GM12878 (cell line): ENCODE measurements around the gene STX7. TPM values are rescaled to one million over a fixed set of nuclear protein-coding genes. Genes with fewer than 3 reads are reported as not detected.
A peak's percentile ranks its signal among the peaks of the same experiment; 100 is the strongest.

Source experiments
- ASH2L ChIP-seq: fragments of 300-600, 200-600 bp; sonication (generic); IDR thresholded peaks from 2 replicates; pipeline ENCODE4 v1.6.1; 2017; ENCODE audit warnings: low read depth, mild to moderate bottlenecking, borderline replicate concordance
- BCL3 ChIP-seq: IDR thresholded peaks from 2 replicates; pipeline ENCODE4 v1.6.1; 2011; ENCODE audit warnings: borderline replicate concordance, low read depth, mild to moderate bottlenecking, moderate library complexity, low read length; ENCODE audit not compliant: insufficient read depth, poor library complexity, severe bottlenecking
- CREB1 ChIP-seq: IDR thresholded peaks from 2 replicates; pipeline ENCODE4 v1.6.1; 2012; ENCODE audit warnings: low read depth, mild to moderate bottlenecking, inconsistent platforms
- CREM ChIP-seq: IDR thresholded peaks from 2 replicates; pipeline ENCODE4 v1.6.1; 2014; ENCODE audit warnings: antibody characterized with exemption, low read depth
- HDAC2 ChIP-seq: fragments of 200-600 bp; sonication (generic); IDR thresholded peaks from 2 replicates; pipeline ENCODE4 v1.6.1; 2017
- HDGF ChIP-seq: fragments of 450-650 bp; IDR thresholded peaks from 2 replicates; pipeline ENCODE4 v1.6.1; 2016; ENCODE audit warnings: antibody characterized with exemption
- NBN ChIP-seq: fragments of 450-650 bp; IDR thresholded peaks from 2 replicates; pipeline ENCODE4 v1.6.1; 2016
- PAX5 ChIP-seq: IDR thresholded peaks from 2 replicates; pipeline ENCODE4 v1.6.1; 2011; ENCODE audit warnings: low read depth, low read length, borderline replicate concordance
- SIX5 ChIP-seq: IDR thresholded peaks from 2 replicates; pipeline ENCODE4 v1.6.1; 2011; ENCODE audit warnings: mild to moderate bottlenecking, low read depth, low read length, moderate library complexity; ENCODE audit not compliant: severe bottlenecking
- SP1 ChIP-seq: IDR thresholded peaks from one replicate; pipeline ENCODE4 v1.6.1; 2011; ENCODE audit warnings: low read depth, low read length
- YY1 ChIP-seq: IDR thresholded peaks from 2 replicates; pipeline ENCODE4 v1.6.1; 2011; ENCODE audit warnings: low read depth, mild to moderate bottlenecking, low read length
- polyA plus RNA-seq, 11 experiments: library from polyadenylated mRNA; depleted of rRNA in 4 of 11; unstranded in 6 of 11; stranded (reverse) in 5 of 11; fragments of >200 nt; fragmentation: Nextera tagmentation in 4 of 11; fragmentation: Illumina TruSeq in 1 of 11; extraction: Ambion mirVana in 4 of 11; extraction: Trizol in 1 of 11; gene quantifications; 1 replicate in 1 of 11; 2 replicates in 10 of 11; pipeline versions ENCODE4 v1.2.1 to v1.2.3, GENCODE V29; 2011 to 2016; ENCODE audit warnings: inconsistent platforms in 2 of 11, missing spikeins in 2 of 11, low read depth in 1 of 11
- total RNA-seq, 4 experiments: library from RNA; depleted of rRNA in 3 of 4; stranded (reverse); fragments of >200 nt in 3 of 4; fragmentation: Illumina TruSeq in 1 of 4; extraction: Trizol in 1 of 4; gene quantifications; 2 replicates each; pipeline versions ENCODE4 v1.2.1 to v1.2.3, GENCODE V29; 2013 to 2021
- TF ChIP-seq, protein P1 (sequence below): IDR thresholded peaks from 2 replicates; pipeline ENCODE4 v1.6.1; 2012; ENCODE audit warnings: improper control_type of control experiment, low read depth, low read length; ENCODE audit not compliant: insufficient replicate concordance
- TF ChIP-seq, protein P2 (sequence below): fragments of 450-650 bp; formaldehyde crosslinking; IDR thresholded peaks from 2 replicates; pipeline ENCODE4 v1.4.0; 2020; ENCODE audit warnings: mild to moderate bottlenecking, moderate library complexity
- TF ChIP-seq, protein P3 (sequence below): fragments of 450-650 bp; IDR thresholded peaks from 2 replicates; pipeline ENCODE4 v1.6.1; 2016; ENCODE audit warnings: mild to moderate bottlenecking
- TF ChIP-seq, protein P4 (sequence below): fragments of 450-650 bp; IDR thresholded peaks from 2 replicates; pipeline ENCODE4 v1.6.1; 2017; ENCODE audit warnings: antibody characterized with exemption, mild to moderate bottlenecking, moderate library complexity

Gene STX7
- total and polyA plus RNA-seq, 10 of the 15 experiments (the other 5 are each of a cell fraction or from before 2014, with no cell fraction given): 26.5 to 75.5 (median 51.3) TPM

DNA sequence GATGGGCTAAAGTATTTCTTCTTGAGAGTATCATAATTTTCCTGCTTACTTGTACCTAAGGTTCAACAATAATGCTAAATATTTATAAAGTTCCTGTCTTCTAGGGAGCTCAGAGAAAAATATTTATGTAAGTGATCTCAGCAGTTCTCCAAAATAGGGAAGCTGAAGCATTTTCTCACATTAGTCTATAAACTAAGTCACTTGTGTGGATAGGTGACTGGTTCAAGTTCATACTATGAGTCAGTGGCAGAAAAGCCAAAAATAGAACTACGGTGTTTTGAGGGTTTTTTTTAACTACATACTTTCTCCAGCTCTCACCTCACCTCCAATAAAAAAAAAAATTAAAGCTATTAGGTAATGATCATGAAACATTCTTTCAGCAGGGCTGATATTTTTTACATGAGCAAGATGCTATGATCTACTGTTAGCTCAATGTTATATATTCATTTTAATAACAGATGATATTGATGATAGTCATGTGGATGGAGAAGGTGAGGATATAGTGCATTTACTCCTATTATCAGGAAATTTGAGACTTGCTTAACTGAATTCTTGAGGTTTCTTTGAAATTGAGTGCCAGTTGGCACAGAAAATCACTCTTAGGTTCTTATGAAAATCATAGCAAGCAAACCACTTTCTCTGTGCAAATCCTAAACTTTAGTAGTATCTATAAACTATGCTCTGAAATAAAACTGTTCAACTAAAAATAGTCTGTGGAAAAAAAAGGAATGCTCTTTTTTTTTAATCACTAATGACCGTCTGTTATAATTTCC is 107.6 kb downstream of the STX7 start (continued):
- TF ChIP-seq, protein P1, sequence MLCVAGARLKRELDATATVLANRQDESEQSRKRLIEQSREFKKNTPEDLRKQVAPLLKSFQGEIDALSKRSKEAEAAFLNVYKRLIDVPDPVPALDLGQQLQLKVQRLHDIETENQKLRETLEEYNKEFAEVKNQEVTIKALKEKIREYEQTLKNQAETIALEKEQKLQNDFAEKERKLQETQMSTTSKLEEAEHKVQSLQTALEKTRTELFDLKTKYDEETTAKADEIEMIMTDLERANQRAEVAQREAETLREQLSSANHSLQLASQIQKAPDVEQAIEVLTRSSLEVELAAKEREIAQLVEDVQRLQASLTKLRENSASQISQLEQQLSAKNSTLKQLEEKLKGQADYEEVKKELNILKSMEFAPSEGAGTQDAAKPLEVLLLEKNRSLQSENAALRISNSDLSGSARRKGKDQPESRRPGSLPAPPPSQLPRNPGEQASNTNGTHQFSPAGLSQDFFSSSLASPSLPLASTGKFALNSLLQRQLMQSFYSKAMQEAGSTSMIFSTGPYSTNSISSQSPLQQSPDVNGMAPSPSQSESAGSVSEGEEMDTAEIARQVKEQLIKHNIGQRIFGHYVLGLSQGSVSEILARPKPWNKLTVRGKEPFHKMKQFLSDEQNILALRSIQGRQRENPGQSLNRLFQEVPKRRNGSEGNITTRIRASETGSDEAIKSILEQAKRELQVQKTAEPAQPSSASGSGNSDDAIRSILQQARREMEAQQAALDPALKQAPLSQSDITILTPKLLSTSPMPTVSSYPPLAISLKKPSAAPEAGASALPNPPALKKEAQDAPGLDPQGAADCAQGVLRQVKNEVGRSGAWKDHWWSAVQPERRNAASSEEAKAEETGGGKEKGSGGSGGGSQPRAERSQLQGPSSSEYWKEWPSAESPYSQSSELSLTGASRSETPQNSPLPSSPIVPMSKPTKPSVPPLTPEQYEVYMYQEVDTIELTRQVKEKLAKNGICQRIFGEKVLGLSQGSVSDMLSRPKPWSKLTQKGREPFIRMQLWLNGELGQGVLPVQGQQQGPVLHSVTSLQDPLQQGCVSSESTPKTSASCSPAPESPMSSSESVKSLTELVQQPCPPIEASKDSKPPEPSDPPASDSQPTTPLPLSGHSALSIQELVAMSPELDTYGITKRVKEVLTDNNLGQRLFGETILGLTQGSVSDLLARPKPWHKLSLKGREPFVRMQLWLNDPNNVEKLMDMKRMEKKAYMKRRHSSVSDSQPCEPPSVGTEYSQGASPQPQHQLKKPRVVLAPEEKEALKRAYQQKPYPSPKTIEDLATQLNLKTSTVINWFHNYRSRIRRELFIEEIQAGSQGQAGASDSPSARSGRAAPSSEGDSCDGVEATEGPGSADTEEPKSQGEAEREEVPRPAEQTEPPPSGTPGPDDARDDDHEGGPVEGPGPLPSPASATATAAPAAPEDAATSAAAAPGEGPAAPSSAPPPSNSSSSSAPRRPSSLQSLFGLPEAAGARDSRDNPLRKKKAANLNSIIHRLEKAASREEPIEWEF: no peak
- TF ChIP-seq SP1: peak; percentile 8
- TF ChIP-seq BCL3: peak; percentile 11
- TF ChIP-seq NBN: no peak
- TF ChIP-seq, protein P2, sequence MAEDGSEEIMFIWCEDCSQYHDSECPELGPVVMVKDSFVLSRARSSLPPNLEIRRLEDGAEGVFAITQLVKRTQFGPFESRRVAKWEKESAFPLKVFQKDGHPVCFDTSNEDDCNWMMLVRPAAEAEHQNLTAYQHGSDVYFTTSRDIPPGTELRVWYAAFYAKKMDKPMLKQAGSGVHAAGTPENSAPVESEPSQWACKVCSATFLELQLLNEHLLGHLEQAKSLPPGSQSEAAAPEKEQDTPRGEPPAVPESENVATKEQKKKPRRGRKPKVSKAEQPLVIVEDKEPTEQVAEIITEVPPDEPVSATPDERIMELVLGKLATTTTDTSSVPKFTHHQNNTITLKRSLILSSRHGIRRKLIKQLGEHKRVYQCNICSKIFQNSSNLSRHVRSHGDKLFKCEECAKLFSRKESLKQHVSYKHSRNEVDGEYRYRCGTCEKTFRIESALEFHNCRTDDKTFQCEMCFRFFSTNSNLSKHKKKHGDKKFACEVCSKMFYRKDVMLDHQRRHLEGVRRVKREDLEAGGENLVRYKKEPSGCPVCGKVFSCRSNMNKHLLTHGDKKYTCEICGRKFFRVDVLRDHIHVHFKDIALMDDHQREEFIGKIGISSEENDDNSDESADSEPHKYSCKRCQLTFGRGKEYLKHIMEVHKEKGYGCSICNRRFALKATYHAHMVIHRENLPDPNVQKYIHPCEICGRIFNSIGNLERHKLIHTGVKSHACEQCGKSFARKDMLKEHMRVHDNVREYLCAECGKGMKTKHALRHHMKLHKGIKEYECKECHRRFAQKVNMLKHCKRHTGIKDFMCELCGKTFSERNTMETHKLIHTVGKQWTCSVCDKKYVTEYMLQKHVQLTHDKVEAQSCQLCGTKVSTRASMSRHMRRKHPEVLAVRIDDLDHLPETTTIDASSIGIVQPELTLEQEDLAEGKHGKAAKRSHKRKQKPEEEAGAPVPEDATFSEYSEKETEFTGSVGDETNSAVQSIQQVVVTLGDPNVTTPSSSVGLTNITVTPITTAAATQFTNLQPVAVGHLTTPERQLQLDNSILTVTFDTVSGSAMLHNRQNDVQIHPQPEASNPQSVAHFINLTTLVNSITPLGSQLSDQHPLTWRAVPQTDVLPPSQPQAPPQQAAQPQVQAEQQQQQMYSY (CRISPR knock-in tag): no peak
- TF ChIP-seq CREB1: peak; percentile 46; the same call in 1 of the 2 replicates
- no peak for TF ChIP-seq HDGF
- peak; percentile 55; the same call in 1 of the 2 replicates for TF ChIP-seq CREM
- TF ChIP-seq, protein P3, sequence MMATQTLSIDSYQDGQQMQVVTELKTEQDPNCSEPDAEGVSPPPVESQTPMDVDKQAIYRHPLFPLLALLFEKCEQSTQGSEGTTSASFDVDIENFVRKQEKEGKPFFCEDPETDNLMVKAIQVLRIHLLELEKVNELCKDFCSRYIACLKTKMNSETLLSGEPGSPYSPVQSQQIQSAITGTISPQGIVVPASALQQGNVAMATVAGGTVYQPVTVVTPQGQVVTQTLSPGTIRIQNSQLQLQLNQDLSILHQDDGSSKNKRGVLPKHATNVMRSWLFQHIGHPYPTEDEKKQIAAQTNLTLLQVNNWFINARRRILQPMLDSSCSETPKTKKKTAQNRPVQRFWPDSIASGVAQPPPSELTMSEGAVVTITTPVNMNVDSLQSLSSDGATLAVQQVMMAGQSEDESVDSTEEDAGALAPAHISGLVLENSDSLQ: no peak
- TF ChIP-seq YY1: no peak
- TF ChIP-seq, protein P4, sequence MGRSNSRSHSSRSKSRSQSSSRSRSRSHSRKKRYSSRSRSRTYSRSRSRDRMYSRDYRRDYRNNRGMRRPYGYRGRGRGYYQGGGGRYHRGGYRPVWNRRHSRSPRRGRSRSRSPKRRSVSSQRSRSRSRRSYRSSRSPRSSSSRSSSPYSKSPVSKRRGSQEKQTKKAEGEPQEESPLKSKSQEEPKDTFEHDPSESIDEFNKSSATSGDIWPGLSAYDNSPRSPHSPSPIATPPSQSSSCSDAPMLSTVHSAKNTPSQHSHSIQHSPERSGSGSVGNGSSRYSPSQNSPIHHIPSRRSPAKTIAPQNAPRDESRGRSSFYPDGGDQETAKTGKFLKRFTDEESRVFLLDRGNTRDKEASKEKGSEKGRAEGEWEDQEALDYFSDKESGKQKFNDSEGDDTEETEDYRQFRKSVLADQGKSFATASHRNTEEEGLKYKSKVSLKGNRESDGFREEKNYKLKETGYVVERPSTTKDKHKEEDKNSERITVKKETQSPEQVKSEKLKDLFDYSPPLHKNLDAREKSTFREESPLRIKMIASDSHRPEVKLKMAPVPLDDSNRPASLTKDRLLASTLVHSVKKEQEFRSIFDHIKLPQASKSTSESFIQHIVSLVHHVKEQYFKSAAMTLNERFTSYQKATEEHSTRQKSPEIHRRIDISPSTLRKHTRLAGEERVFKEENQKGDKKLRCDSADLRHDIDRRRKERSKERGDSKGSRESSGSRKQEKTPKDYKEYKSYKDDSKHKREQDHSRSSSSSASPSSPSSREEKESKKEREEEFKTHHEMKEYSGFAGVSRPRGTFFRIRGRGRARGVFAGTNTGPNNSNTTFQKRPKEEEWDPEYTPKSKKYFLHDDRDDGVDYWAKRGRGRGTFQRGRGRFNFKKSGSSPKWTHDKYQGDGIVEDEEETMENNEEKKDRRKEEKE: no peak
- TF ChIP-seq PAX5: no peak
- no peak for TF ChIP-seq SIX5
- TF ChIP-seq HDAC2: no peak
- TF ChIP-seq ASH2L: no peak
